ENCODE results near the gene IRF2.
A peak's percentile ranks its signal among the peaks of the same experiment; 100 is the strongest.
"Not testable (repeated sequence)": the region's sequence is repeated elsewhere in the genome, so short reads cannot be mapped to it uniquely, and the experiment has no call there.

Gene IRF2

DNA sequence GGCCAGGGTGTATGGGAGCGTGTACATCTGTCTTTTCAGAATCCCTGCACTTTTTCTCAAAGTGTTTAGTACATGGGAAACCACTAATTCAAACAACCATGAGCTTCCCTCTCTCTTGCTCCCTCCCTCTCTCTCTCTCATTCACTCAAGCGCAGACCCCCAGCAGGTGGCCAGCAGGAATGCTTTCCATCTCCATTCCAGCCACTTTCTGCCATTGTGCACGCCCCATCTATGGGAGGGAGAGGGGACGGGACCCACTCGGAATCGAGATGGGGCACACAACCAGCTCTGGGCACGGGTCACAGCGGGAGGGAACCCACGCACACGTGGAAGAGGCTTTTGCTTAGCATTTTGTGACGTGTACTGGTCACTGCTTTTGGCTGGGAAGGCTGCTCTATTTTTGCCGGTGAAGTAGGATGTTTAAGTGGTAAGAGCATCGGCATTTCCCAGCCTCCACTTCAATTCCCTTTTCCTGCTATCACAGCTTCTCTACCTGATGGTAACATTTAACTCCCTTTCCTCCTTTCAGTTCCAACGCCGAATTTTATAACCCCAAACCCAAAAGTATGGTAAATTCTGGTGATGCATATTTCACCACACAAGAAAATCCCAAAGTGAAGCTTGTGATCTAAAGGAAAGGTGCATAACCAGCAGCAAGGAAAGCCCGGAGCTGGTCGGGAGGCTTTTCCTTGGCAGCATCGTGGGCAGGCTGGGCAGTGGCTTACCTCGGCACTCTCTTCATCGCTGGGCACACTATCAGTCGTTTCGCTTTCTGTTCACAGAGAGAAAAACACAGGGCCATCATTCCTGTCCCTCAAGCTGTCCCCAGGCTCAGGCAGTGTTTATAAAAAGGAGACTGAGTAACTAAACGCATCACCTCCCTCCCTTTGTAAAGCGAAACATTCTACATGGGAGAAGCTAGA, 84.1 kb downstream of the IRF2 start:
- no peak for DNase-seq (ENCODE audit: low spot score)

DNA sequence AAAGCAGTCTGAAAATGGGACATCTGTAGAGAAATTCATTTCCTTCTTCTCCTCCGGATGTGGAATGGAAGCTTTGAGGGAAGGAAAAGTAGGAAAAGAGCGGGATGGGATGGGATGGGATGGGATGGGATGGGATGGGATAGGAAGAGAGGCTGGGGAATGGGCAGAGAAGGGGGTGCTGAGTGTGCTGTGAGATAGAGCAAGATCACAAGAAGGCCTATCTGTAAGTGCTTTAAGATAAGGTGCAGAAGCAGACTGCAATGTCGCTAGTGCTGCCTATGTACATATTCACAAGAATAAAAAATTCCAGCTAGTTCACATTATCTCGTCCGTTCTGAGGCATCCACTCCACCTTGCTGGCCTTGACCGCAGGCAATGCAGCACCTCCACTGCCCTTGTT, 86.2 kb downstream of the IRF2 start:
- no peak for DNase-seq (ENCODE audit: low spot score)

- DNase-seq (ENCODE audit: low spot score) = no peak
Observed at GRCh38 chr4:184387351-184387750, 87.0 kb downstream of the IRF2 start.

- no peak for DNase-seq (ENCODE audit: low spot score)
Observed at GRCh38 chr4:184386271-184386781, 88.0 kb downstream of the IRF2 start.

GRCh38 chr4:184385705-184386141, 88.6 kb downstream of the IRF2 start:
- DNase-seq (ENCODE audit: low spot score) = peak; percentile 72

- no peak for DNase-seq (ENCODE audit: low spot score)
Observed at GRCh38 chr4:184384810-184385557, 89.4 kb downstream of the IRF2 start.

GRCh38 chr4:184384056-184384809, 90.1 kb downstream of the IRF2 start:
- no peak for DNase-seq (ENCODE audit: low spot score)

DNA sequence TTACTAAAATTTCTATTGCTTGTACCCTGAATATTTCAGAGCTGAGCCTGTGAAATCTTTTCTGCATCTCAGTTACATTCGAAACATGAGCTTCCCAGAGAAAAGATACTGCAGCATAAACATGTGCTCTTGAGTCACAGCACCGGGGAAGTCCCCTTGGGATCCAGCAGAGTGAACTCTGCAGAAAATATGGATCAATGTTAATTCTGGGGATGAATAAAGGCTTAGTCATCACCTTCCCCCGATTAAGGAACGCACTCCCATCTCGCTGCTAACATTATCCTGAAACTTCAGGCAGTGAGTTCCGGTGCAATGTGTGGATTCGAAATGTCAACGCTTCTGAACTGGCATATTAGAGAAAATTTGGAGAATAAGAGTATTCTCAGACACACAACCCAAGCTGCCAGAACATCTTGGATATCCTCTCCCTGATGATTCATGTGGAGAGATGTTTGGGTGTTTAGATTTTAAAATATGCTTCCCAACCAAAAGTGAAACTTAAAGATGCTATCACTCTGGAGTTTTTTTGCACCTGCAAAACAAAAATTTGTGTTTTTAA, 90.8 kb downstream of the IRF2 start:
- DNase-seq (ENCODE audit: low spot score) = peak; percentile 88

GRCh38 chr4:184382189-184382846, 92.0 kb downstream of the IRF2 start:
- DNase-seq (ENCODE audit: low spot score) = no peak

DNA sequence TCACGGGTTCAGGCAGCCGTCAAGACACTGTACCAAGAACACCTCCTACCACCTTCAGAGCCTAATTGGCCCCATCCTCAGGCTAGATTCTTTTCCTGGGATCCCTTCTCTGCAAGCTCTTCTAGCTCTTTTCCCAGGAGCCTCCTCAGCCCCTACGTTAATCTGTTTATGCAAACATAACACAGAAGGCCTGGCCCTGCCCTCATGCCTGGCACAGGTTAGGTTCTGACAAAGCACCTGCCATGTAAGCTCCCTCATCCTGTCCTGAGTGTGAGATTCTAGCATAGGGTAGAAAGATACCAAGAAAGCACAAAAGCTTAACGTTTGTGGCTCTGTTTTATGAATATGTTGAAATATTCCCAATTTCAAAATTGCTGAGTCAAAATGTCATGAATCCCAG, 93.6 kb downstream of the IRF2 start:
- no peak for DNase-seq (ENCODE audit: low spot score)

GRCh38 chr4:184380214-184380613, 94.1 kb downstream of the IRF2 start:
- not testable (repeated sequence) for DNase-seq (ENCODE audit: low spot score)

DNA sequence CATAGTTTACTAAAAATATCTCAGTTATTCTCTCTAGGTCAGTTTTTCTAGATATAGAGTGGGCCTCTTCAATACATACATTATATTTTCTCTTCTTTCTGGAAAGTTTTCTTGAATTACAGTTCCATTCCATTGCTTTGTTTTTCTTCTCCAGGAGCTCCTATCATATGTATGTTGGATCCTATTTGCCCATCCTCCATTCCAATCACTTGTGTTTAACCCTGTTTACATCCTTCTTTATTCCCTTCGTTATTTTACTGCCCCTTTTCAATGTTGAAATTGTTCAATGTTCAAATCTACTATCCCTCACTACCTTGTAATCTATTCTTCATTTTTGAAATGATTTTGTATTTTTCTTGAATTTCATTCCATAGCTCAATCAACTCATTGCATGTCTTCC, 97.4 kb downstream of the IRF2 start:
- no peak for DNase-seq (ENCODE audit: low spot score)

- DNase-seq (ENCODE audit: low spot score) = no peak
Observed at GRCh38 chr4:184376126-184376838, 98.1 kb downstream of the IRF2 start.

- DNase-seq (ENCODE audit: low spot score) = not testable (repeated sequence)
Observed at GRCh38 chr4:184375623-184376022, 98.7 kb downstream of the IRF2 start.

GRCh38 chr4:184375027-184375426, 99.3 kb downstream of the IRF2 start:
- DNase-seq (ENCODE audit: low spot score) = no peak

DNA sequence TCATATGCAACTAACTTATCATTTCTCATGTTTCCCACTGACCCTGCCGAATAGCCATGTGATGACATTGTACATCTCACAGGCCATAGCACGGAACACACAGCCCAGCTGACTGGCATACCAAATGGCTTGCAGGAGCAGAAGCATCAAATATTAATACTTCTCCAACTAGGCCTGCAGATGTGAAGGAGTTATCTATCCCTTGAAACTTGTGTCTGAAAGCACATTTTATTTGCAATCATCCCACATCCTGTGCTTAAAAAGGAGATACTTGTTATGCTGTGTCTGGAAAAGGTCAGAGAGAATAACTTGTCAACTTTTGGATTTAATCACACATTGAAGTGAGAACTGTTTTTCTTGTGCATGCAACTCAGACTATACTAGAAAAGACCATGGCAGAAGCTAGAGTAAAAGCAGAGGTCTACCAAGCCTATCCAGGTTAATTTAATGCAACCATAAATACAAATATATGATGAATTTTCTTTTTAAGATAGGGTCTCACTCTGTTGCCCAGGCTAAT, 100.4 kb downstream of the IRF2 start:
- no peak for DNase-seq (ENCODE audit: low spot score)

GRCh38 chr4:184371390-184371787, 103.0 kb downstream of the IRF2 start:
- no peak for DNase-seq (ENCODE audit: low spot score)

GRCh38 chr4:184370711-184371389, 103.5 kb downstream of the IRF2 start:
- no peak for DNase-seq (ENCODE audit: low spot score)

- DNase-seq (ENCODE audit: low spot score) = no peak
Observed at GRCh38 chr4:184369871-184370270, 104.5 kb downstream of the IRF2 start.

- no peak for DNase-seq (ENCODE audit: low spot score)
Observed at GRCh38 chr4:184368731-184369130, 105.6 kb downstream of the IRF2 start.

All from kidney capillary endothelial cell (primary cell).